Endothelial cell of umbilical vein (primary cell): ENCODE data around the gene HAUS3. TPM values are rescaled to one million over a fixed set of nuclear protein-coding genes. Genes with fewer than 3 reads are reported as not detected.

Experiments
- BruUV-seq: library from RNA; stranded (reverse); fragments of 400-500 nt; replicated peaks from 2 replicates; lab custom pipeline; 2021; lab: Mats Ljungman, UMichigan
- CTCF ChIA-PET: fragments of 300-600, 350-600 bp; sonication (Branson Sonifier 250); formaldehyde crosslinking; loops from one replicate; lab custom pipeline; 2021; ENCODE audit warnings: antibody characterized with exemption, inconsistent platforms; lab: Charles Lee
- POLR2A ChIA-PET: fragments of 300-600, 350-600 bp; sonication (Branson Sonifier 250); formaldehyde crosslinking; loops from one replicate; lab custom pipeline; 2021; ENCODE audit warnings: antibody characterized with exemption, inconsistent platforms; lab: Charles Lee
- DNase-seq: peaks from one replicate; pipeline ENCODE4 v3.0.0-alpha.2; 2011; ENCODE audit warnings: low read depth, low spot score
- FAIRE-seq: peaks from 2 replicates; lab custom pipeline; 2011; peaks lifted over from hg19 to GRCh38; lab: Jason Lieb, UNC
- H2AFZ ChIP-seq: 2 replicates; pipeline ENCODE4 v1.6.0; 2012; ENCODE audit warnings: low read depth, low read length, control low read depth, inconsistent platforms
- H3K27ac ChIP-seq: 2 replicates; pipeline ENCODE4 v1.5.1; 2011; ENCODE audit warnings: low read depth, mild to moderate bottlenecking, control low read depth, low read length, moderate library complexity; ENCODE audit not compliant: insufficient read depth
- H3K27me3 ChIP-seq, 2 experiments: 2 replicates each; pipeline versions ENCODE4 v1.6.0 to v1.6.1; 2011; ENCODE audit warnings: low read length in 2 of 2, mixed read lengths in 1 of 2; ENCODE audit not compliant: control insufficient read depth in 2 of 2, insufficient read depth in 2 of 2
- H3K36me3 ChIP-seq, 2 experiments: 2 replicates in 1 of 2; 3 replicates in 1 of 2; pipeline ENCODE4 v1.5.1; 2011; ENCODE audit warnings: low read length in 2 of 2, mild to moderate bottlenecking in 1 of 2, moderate library complexity in 1 of 2; ENCODE audit not compliant: control insufficient read depth in 2 of 2, insufficient read depth in 2 of 2; ENCODE audit errors: extremely low read depth in 1 of 2
- H3K4me1 ChIP-seq: 3 replicates; pipeline ENCODE4 v1.5.1; 2011; ENCODE audit warnings: mild to moderate bottlenecking, low read length; ENCODE audit not compliant: control insufficient read depth, insufficient read depth; ENCODE audit errors: extremely low read depth
- H3K4me2 ChIP-seq: 2 replicates; pipeline ENCODE4 v1.6.1; 2011; ENCODE audit warnings: low read length, control low read depth, mixed read lengths; ENCODE audit not compliant: insufficient read depth
- H3K4me3 ChIP-seq, 3 experiments: fragments of 200-600 bp in 1 of 3; sonication (generic), shearing (Covaris generic) in 1 of 3; replicated peaks in 1 of 3; 2 replicates each; pipeline ENCODE4 v1.5.1; 2011 to 2016; ENCODE audit warnings: control low read depth in 3 of 3, low read length in 3 of 3, mild to moderate bottlenecking in 2 of 3, inconsistent platforms in 1 of 3, low read depth in 1 of 3, moderate library complexity in 1 of 3; ENCODE audit not compliant: insufficient read depth in 1 of 3
- H3K79me2 ChIP-seq: 2 replicates; pipeline ENCODE4 v1.6.0; 2012; ENCODE audit warnings: low read length, inconsistent platforms; ENCODE audit not compliant: control insufficient read depth, insufficient read depth
- H3K9ac ChIP-seq: replicated peaks from 2 replicates; pipeline ENCODE3; 2011; ENCODE audit warnings: low read length, control low read depth; ENCODE audit not compliant: insufficient read depth; ENCODE audit errors: extremely low read depth
- H3K9me1 ChIP-seq: replicated peaks from 3 replicates; pipeline ENCODE4 v1.6.0; 2011; ENCODE audit warnings: mild to moderate bottlenecking, low read length; ENCODE audit not compliant: control insufficient read depth, insufficient read depth; ENCODE audit errors: extremely low read depth
- H3K9me3 ChIP-seq: replicated peaks from 2 replicates; pipeline ENCODE4 v1.5.1; 2012; ENCODE audit warnings: low read length, inconsistent platforms; ENCODE audit not compliant: control insufficient read depth, insufficient read depth
- H4K20me1 ChIP-seq: replicated peaks from 2 replicates; pipeline ENCODE3; 2011; ENCODE audit warnings: mild to moderate bottlenecking, low read length; ENCODE audit not compliant: control insufficient read depth, insufficient read depth; ENCODE audit errors: extremely low read depth
- EZH2 ChIP-seq: IDR thresholded peaks from 2 replicates; pipeline ENCODE4 v1.6.1; 2012; ENCODE audit warnings: borderline replicate concordance, low read depth, mild to moderate bottlenecking, moderate library complexity, low read length, inconsistent platforms; ENCODE audit not compliant: severe bottlenecking
- FOS ChIP-seq: IDR thresholded peaks from 2 replicates; pipeline ENCODE4 v1.6.1; 2011; ENCODE audit warnings: mild to moderate bottlenecking, low read length, moderate library complexity, borderline replicate concordance; ENCODE audit not compliant: insufficient read depth
- GATA2 ChIP-seq: IDR thresholded peaks from 2 replicates; pipeline ENCODE4 v1.7.0; 2011; ENCODE audit warnings: low read depth, mild to moderate bottlenecking, moderate library complexity, mixed read lengths, low read length; ENCODE audit not compliant: insufficient read length, insufficient read depth
- JUN ChIP-seq: IDR thresholded peaks from 2 replicates; pipeline ENCODE4 v1.6.1; 2011; ENCODE audit warnings: borderline replicate concordance, low read depth; ENCODE audit not compliant: insufficient read length, insufficient read depth
- MYC ChIP-seq: IDR thresholded peaks from one replicate; pipeline ENCODE4 v1.6.1; 2011; ENCODE audit warnings: mild to moderate bottlenecking, low read depth, low read length
- POLR2A ChIP-seq: IDR thresholded peaks from 2 replicates; pipeline ENCODE4 v1.6.1; 2012; ENCODE audit warnings: low read depth, mild to moderate bottlenecking, control low read depth, low read length
- POLR2AphosphoS5 ChIP-seq: IDR thresholded peaks from 2 replicates; pipeline ENCODE4 v1.6.1; 2012; ENCODE audit warnings: low read depth, mild to moderate bottlenecking, control low read depth, low read length, moderate library complexity; ENCODE audit not compliant: insufficient read depth
- dilution Hi-C: fragments of 300-500 bp; cut with MboI; formaldehyde crosslinking; loops from one replicate; pipeline ENCODE4 v1.15.0; 2019; ENCODE audit warnings: low sequenced_read_pairs; ENCODE audit not compliant: extremely low pct_ligation_motif_present
- intact Hi-C: fragments of 100-400 bp; cut with micrococcal nuclease; formaldehyde crosslinking; loops from one replicate; pipeline ENCODE4 v1.10.0; 2022
- polyA plus RNA-seq, 4 experiments: library from polyadenylated mRNA; depleted of rRNA in 3 of 4; stranded (reverse) in 3 of 4; unstranded in 1 of 4; fragments of >200 nt; gene quantifications; 2 replicates each; pipeline versions ENCODE4 v1.2.1 to v1.2.3, GENCODE V29; 2011 to 2012; ENCODE audit warnings: missing spikeins in 1 of 4
- total RNA-seq: library from RNA; stranded (reverse); gene quantifications from 2 replicates; pipeline ENCODE4 v1.2.3, GENCODE V29; 2021
- TF ChIP-seq, protein P1 (sequence below): IDR thresholded peaks from 2 replicates; pipeline ENCODE4 v1.6.1; 2011; ENCODE audit not compliant: insufficient read depth, insufficient read length
- TF ChIP-seq, protein P2 (sequence below), 2 donors: IDR thresholded peaks; 1 replicate in 1 of 2; 2 replicates in 1 of 2; pipeline ENCODE4 v1.5.1; 2011; ENCODE audit warnings: low read length in 2 of 2, mild to moderate bottlenecking in 2 of 2, moderate library complexity in 2 of 2, control low read depth in 1 of 2, inconsistent platforms in 1 of 2, low read depth in 1 of 2; ENCODE audit not compliant: insufficient read depth in 1 of 2; ENCODE audit errors: extremely low read depth in 1 of 2

Gene HAUS3
- total and polyA plus RNA-seq, 2 donors (not counting 3 experiments of a cell fraction or from before 2014, with no cell fraction given) = 4.4 to 15.9 TPM

DNA sequence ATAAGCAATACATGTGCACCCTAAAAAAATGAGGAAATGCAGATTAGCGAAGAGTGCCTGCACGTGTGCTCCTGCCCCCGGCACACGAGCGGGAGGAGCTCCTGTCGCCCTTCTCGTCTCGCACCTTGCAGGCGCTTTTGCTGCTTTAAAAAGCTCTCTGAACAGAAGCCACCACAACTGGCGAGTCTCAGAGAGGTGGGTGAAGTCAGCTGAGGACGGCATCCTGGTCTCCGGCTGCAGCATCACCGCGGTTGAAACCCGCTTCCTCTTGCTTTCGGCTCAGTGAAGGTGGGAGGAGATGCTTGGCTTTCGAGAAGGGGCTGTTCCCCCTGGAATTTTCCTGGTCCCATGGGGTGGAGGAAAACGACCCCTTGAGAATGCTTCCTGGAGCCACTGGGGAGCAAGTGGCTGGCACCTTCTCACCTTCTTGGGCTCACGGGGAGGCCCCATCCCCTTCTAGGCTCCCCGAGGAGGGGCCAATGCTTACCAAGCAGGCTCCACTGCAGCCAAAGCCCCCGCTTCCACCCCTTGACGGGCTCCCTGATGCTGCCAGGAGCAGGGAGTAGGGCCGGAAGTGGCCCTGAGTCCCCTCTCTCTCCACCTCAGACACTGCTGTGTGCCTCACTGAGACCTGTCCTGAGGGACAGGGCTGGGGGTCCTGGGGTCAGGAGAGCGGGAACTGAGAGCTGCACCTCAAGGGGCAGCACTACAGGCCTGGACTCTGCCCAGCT, 49.2 kb upstream of the HAUS3 start:
- Histone ChIP-seq H2AFZ (no peak overlapping the region), H3K27ac (no peak overlapping the region), H3K9ac (no peak overlapping the region), H3K4me1 (no peaks in the 10 kb centered on the region), H3K9me1 (no peaks in the 10 kb centered on the region), H4K20me1 (no peaks in the 10 kb centered on the region), H3K36me3 (no peaks in the 10 kb centered on the region), H3K9me3 (no peaks in the 10 kb centered on the region), H3K4me3 (no peak overlapping the region), H3K4me2 (no peak overlapping the region), H3K79me2 (no peaks in the 10 kb centered on the region), H3K27me3 (no peaks in the 10 kb centered on the region)
- CTCF ChIA-PET = no interaction called here
- FAIRE-seq (no peak), DNase-seq (no peak)
- dilution Hi-C loops (no loop called here), intact Hi-C loops (no loop called here)
- TF ChIP-seq GATA2 (no peak), POLR2A (no peak), EZH2 (no peak), FOS (no peak), POLR2AphosphoS5 (no peak), MYC (no peak), JUN (no peak)
- TF ChIP-seq, protein P1, sequence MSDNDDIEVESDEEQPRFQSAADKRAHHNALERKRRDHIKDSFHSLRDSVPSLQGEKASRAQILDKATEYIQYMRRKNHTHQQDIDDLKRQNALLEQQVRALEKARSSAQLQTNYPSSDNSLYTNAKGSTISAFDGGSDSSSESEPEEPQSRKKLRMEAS = no peak
- TF ChIP-seq, protein P2, sequence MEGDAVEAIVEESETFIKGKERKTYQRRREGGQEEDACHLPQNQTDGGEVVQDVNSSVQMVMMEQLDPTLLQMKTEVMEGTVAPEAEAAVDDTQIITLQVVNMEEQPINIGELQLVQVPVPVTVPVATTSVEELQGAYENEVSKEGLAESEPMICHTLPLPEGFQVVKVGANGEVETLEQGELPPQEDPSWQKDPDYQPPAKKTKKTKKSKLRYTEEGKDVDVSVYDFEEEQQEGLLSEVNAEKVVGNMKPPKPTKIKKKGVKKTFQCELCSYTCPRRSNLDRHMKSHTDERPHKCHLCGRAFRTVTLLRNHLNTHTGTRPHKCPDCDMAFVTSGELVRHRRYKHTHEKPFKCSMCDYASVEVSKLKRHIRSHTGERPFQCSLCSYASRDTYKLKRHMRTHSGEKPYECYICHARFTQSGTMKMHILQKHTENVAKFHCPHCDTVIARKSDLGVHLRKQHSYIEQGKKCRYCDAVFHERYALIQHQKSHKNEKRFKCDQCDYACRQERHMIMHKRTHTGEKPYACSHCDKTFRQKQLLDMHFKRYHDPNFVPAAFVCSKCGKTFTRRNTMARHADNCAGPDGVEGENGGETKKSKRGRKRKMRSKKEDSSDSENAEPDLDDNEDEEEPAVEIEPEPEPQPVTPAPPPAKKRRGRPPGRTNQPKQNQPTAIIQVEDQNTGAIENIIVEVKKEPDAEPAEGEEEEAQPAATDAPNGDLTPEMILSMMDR (IDR thresholded peaks at IDR 0.05; ENCODE audit: extremely low read depth in 1 of 2, insufficient read depth in 1 of 2, low read depth in 1 of 2, low read length in 2 of 2) = no peak
- no TSS peak for BruUV-seq
- POLR2A ChIA-PET = no interaction called here
